ENCODE results near the gene BCL6.

The BCL6 gene

GRCh38 chr3:187702507-187703033 is 42.7 kb downstream of the BCL6 start, which contains the start of gene RTP2:
RTP2 (minus strand) TSS chr3:187702557; CDS start chr3:187702128, 429 bp downstream.
- no peak for DNase-seq
- Histone ChIP-seq H3K4me1 (ENCODE audit: control insufficient read depth in 1 of 2, insufficient read depth in 2 of 2, low read length in 2 of 2) (no peaks in the 10 kb centered on the region), H3K27ac (ENCODE audit: low read depth, low read length) (no peak within 1 kb of the TSS), H3K14ac (ENCODE audit: low read length) (no peak within 1 kb of the TSS), H3K23ac (ENCODE audit: low read length) (no peak within 1 kb of the TSS), H3K4me3 (ENCODE audit: low read depth, low read length) (no peak within 1 kb of the TSS), H3K9me3 (ENCODE audit: insufficient read depth, low read depth, low read length) (peaks cover 2% of the 10 kb centered on the region), H3K27me3 (ENCODE audit: insufficient read depth, low read length) (no peaks in the 10 kb centered on the region), H4K8ac (ENCODE audit: low read depth, low read length) (no peak within 1 kb of the TSS), H3K36me3 (ENCODE audit: control insufficient read depth in 1 of 2, insufficient read depth in 2 of 2, low read length in 2 of 2) (no peaks in the 10 kb centered on the region), H3K4me2 (ENCODE audit: low read length) (no peak within 1 kb of the TSS), H3K9ac (ENCODE audit: low read length) (no peak within 1 kb of the TSS), H2AFZ (ENCODE audit: insufficient read depth, low read length, poor library complexity) (no peak within 1 kb of the TSS), H2BK120ac (ENCODE audit: insufficient read depth, low read length, poor library complexity) (no peak within 1 kb of the TSS), H3K4ac (ENCODE audit: low read depth, low read length) (no peak within 1 kb of the TSS), H3K18ac (ENCODE audit: low read length) (no peak within 1 kb of the TSS), H3K79me1 (ENCODE audit: low read length) (no peaks in the 10 kb centered on the region), H2BK5ac (ENCODE audit: low read depth, low read length, poor library complexity) (no peak within 1 kb of the TSS), H4K12ac (ENCODE audit: low read depth, low read length) (no peak within 1 kb of the TSS), H2BK12ac (ENCODE audit: low read length) (no peak within 1 kb of the TSS), H3K79me2 (ENCODE audit: control insufficient read depth, insufficient read depth, low read length, poor library complexity) (no peaks in the 10 kb centered on the region), H2AK5ac (ENCODE audit: low read length) (no peak within 1 kb of the TSS), H4K91ac (ENCODE audit: low read depth, low read length) (no peak within 1 kb of the TSS)
- no CpG with 5 or more reads among the region's 4 CpGs for WGBS (ENCODE audit: extremely low coverage, insufficient coverage, insufficient read length)

- Histone ChIP-seq H3K4me1 (ENCODE audit: control insufficient read depth in 1 of 2, insufficient read depth in 2 of 2, low read length in 2 of 2) (no peaks in the 10 kb centered on the region), H2BK5ac (ENCODE audit: low read depth, low read length, poor library complexity) (no peak overlapping the region), H3K27me3 (ENCODE audit: insufficient read depth, low read length) (no peaks in the 10 kb centered on the region), H2AK5ac (ENCODE audit: low read length) (no peak overlapping the region), H3K9ac (ENCODE audit: low read length) (no peak overlapping the region), H3K4me2 (ENCODE audit: low read length) (no peak overlapping the region), H3K18ac (ENCODE audit: low read length) (no peak overlapping the region), H2BK120ac (ENCODE audit: insufficient read depth, low read length, poor library complexity) (no peak overlapping the region), H3K79me1 (ENCODE audit: low read length) (no peaks in the 10 kb centered on the region), H2AFZ (ENCODE audit: insufficient read depth, low read length, poor library complexity) (no peak overlapping the region), H3K79me2 (ENCODE audit: control insufficient read depth, insufficient read depth, low read length, poor library complexity) (no peaks in the 10 kb centered on the region), H3K27ac (ENCODE audit: low read depth, low read length) (no peak overlapping the region), H3K36me3 (ENCODE audit: control insufficient read depth in 1 of 2, insufficient read depth in 2 of 2, low read length in 2 of 2) (no peaks in the 10 kb centered on the region), H2BK12ac (ENCODE audit: low read length) (no peak overlapping the region), H4K8ac (ENCODE audit: low read depth, low read length) (no peak overlapping the region), H4K12ac (ENCODE audit: low read depth, low read length) (no peak overlapping the region), H3K9me3 (ENCODE audit: insufficient read depth, low read depth, low read length) (peaks cover 4% of the 10 kb centered on the region), H3K4ac (ENCODE audit: low read depth, low read length) (no peak overlapping the region), H4K91ac (ENCODE audit: low read depth, low read length) (no peak overlapping the region), H3K23ac (ENCODE audit: low read length) (no peak overlapping the region), H3K4me3 (ENCODE audit: low read depth, low read length) (no peak overlapping the region), H3K14ac (ENCODE audit: low read length) (no peak overlapping the region)
- no CpG with 5 or more reads among the region's 2 CpGs for WGBS (ENCODE audit: extremely low coverage, insufficient coverage, insufficient read length)
- DNase-seq, result no peak
Observed at GRCh38 chr3:187700249-187700648, 45.0 kb downstream of the BCL6 start.

GRCh38 chr3:187698499-187699399 is 46.5 kb downstream of the BCL6 start:
- Histone ChIP-seq H4K91ac (ENCODE audit: low read depth, low read length) (no peak overlapping the region), H3K14ac (ENCODE audit: low read length) (no peak overlapping the region), H3K9me3 (ENCODE audit: insufficient read depth, low read depth, low read length) (peaks cover 4% of the 10 kb centered on the region), H2BK12ac (ENCODE audit: low read length) (no peak overlapping the region), H2AK5ac (ENCODE audit: low read length) (no peak overlapping the region), H4K12ac (ENCODE audit: low read depth, low read length) (no peak overlapping the region), H3K79me2 (ENCODE audit: control insufficient read depth, insufficient read depth, low read length, poor library complexity) (no peaks in the 10 kb centered on the region), H2AFZ (ENCODE audit: insufficient read depth, low read length, poor library complexity) (no peak overlapping the region), H3K4me2 (ENCODE audit: low read length) (no peak overlapping the region), H3K23ac (ENCODE audit: low read length) (no peak overlapping the region), H2BK120ac (ENCODE audit: insufficient read depth, low read length, poor library complexity) (no peak overlapping the region), H3K79me1 (ENCODE audit: low read length) (no peaks in the 10 kb centered on the region), H3K9ac (ENCODE audit: low read length) (no peak overlapping the region), H3K4ac (ENCODE audit: low read depth, low read length) (no peak overlapping the region), H3K4me3 (ENCODE audit: low read depth, low read length) (peak overlapping the region; percentile 0), H3K18ac (ENCODE audit: low read length) (no peak overlapping the region), H4K8ac (ENCODE audit: low read depth, low read length) (no peak overlapping the region), H3K4me1 (ENCODE audit: control insufficient read depth in 1 of 2, insufficient read depth in 2 of 2, low read length in 2 of 2) (no peaks in the 10 kb centered on the region), H3K27ac (ENCODE audit: low read depth, low read length) (no peak overlapping the region), H3K27me3 (ENCODE audit: insufficient read depth, low read length) (no peaks in the 10 kb centered on the region), H2BK5ac (ENCODE audit: low read depth, low read length, poor library complexity) (no peak overlapping the region), H3K36me3 (ENCODE audit: control insufficient read depth in 1 of 2, insufficient read depth in 2 of 2, low read length in 2 of 2) (no peaks in the 10 kb centered on the region)
- no CpG with 5 or more reads among the region's 42 CpGs for WGBS (ENCODE audit: extremely low coverage, insufficient coverage, insufficient read length)
- DNase-seq, result no peak

GRCh38 chr3:187696021-187696420 is 49.2 kb downstream of the BCL6 start:
- H2BK120ac ChIP-seq (ENCODE audit: insufficient read depth, low read length, poor library complexity), result no peak overlapping the region
- H3K36me3 ChIP-seq (ENCODE audit: control insufficient read depth in 1 of 2, insufficient read depth in 2 of 2, low read length in 2 of 2), result no peaks in the 10 kb centered on the region
- H3K9ac ChIP-seq (ENCODE audit: low read length), result no peak overlapping the region
- no peak overlapping the region for H3K27ac ChIP-seq (ENCODE audit: low read depth, low read length)
- WGBS (ENCODE audit: extremely low coverage, insufficient coverage, insufficient read length), result no CpG with 5 or more reads among the region's 4 CpGs
- no peaks in the 10 kb centered on the region for H3K79me1 ChIP-seq (ENCODE audit: low read length)
- H2AFZ ChIP-seq (ENCODE audit: insufficient read depth, low read length, poor library complexity), result no peak overlapping the region
- H3K4me1 ChIP-seq (ENCODE audit: control insufficient read depth in 1 of 2, insufficient read depth in 2 of 2, low read length in 2 of 2), result no peaks in the 10 kb centered on the region
- DNase-seq, result peak; percentile 55 to 65
- H2BK5ac ChIP-seq (ENCODE audit: low read depth, low read length, poor library complexity), result no peak overlapping the region
- H3K79me2 ChIP-seq (ENCODE audit: control insufficient read depth, insufficient read depth, low read length, poor library complexity), result no peaks in the 10 kb centered on the region
- no peak overlapping the region for H3K14ac ChIP-seq (ENCODE audit: low read length)
- no peak overlapping the region for H4K8ac ChIP-seq (ENCODE audit: low read depth, low read length)
- no peak overlapping the region for H2BK12ac ChIP-seq (ENCODE audit: low read length)
- no peak overlapping the region for H3K18ac ChIP-seq (ENCODE audit: low read length)
- H2AK5ac ChIP-seq (ENCODE audit: low read length), result no peak overlapping the region
- H3K27me3 ChIP-seq (ENCODE audit: insufficient read depth, low read length), result no peaks in the 10 kb centered on the region
- H4K91ac ChIP-seq (ENCODE audit: low read depth, low read length), result no peak overlapping the region
- no peak overlapping the region for H4K12ac ChIP-seq (ENCODE audit: low read depth, low read length)
- H3K4me3 ChIP-seq (ENCODE audit: low read depth, low read length), result no peak overlapping the region
- no peak overlapping the region for H3K4ac ChIP-seq (ENCODE audit: low read depth, low read length)
- no peak overlapping the region for H3K23ac ChIP-seq (ENCODE audit: low read length)
- no peak overlapping the region for H3K4me2 ChIP-seq (ENCODE audit: low read length)
- peaks cover 4% of the 10 kb centered on the region for H3K9me3 ChIP-seq (ENCODE audit: insufficient read depth, low read depth, low read length)

Data from trophoblast cell (in vitro differentiated cells and primary cell).